Activated T-helper 1 cell treated with anti-CD3 and anti-CD28 coated beads, Interleukin-2, amount 50 U/mL, for 16 hours (primary cell): ENCODE data around the gene CCDC144A.
"Not testable (repeated sequence)": the region's sequence is repeated elsewhere in the genome, so short reads cannot be mapped to it uniquely, and the experiment has no call there.

ENCODE experiments used
- DNase-seq, 2 donors: peaks; one replicate each; pipeline ENCODE4 v3.0.0-alpha.2; 2020; ENCODE audit warnings: low read depth in 1 of 2, low spot score in 1 of 2

The CCDC144A gene

GRCh38 chr17:16818821-16819683 lies 129.0 kb downstream of the CCDC144A start:
- no peak for DNase-seq

- no peak for DNase-seq
Measured at GRCh38 chr17:16820161-16820877, 130.3 kb downstream of the CCDC144A start.

DNA sequence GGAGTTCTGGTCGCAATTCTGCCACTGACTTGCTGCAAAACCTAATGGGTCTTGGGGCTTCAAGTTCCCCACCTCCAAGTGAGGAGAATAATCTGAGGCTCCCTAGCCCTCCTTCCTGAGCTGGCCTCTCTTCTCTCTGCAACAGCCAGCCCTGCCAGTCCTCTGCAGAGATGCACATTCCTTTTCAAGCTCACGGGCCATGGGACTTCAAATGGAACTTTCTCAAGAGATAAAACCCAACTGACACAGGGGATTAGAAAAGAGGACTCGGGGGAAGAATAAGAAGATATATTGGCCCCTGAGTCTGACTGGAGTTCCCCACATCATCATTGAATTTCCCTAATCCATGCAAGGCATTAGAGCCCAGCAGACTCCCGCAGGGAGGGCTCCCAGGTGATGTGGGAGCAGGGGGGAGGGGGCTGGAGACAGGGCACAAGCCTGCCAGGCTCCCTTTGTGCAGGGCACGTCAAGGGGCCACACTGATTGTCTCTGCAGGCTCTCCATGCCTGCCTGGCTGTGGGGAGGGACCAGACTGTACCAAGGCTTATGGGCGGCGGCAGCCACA lies 131.0 kb downstream of the CCDC144A start:
- DNase-seq: no peak

DNA sequence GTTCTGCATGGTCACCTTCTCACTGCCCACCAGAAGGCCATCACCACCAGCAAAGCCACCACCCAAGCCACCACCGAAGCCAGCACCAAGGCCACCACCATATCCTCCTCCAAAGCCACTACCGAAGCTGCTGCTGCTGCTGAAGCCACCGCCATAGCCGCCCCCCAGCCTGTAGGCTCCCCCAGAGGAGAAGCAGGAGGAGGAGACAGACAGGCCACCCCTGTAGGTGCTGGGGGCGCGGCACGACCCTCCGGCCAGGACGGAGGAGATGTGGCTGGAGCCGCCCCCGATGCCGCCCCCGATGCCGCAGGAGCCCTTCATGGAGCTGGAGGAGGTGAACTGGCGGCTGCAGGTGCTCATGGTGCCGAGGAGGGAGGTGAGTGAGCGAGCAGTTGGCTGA lies 132.1 kb downstream of the CCDC144A start:
- not testable (repeated sequence) for DNase-seq

GRCh38 chr17:16823768-16824406 lies 133.8 kb downstream of the CCDC144A start:
- DNase-seq: not testable (repeated sequence)
